Endothelial cell of umbilical vein (primary cell): ENCODE data around the gene PTPRO. TPM values are rescaled to one million over a fixed set of nuclear protein-coding genes. Genes with fewer than 3 reads are reported as not detected.

Experiments used
- BruUV-seq: library from RNA; stranded (reverse); fragments of 400-500 nt; replicated peaks from 2 replicates; lab custom pipeline; 2021; lab: Mats Ljungman, UMichigan
- CTCF ChIA-PET: fragments of 300-600, 350-600 bp; sonication (Branson Sonifier 250); formaldehyde crosslinking; loops from one replicate; lab custom pipeline; 2021; ENCODE audit warnings: antibody characterized with exemption, inconsistent platforms; lab: Charles Lee
- POLR2A ChIA-PET: fragments of 300-600, 350-600 bp; sonication (Branson Sonifier 250); formaldehyde crosslinking; loops from one replicate; lab custom pipeline; 2021; ENCODE audit warnings: antibody characterized with exemption, inconsistent platforms; lab: Charles Lee
- DNase-seq: peaks from one replicate; pipeline ENCODE4 v3.0.0-alpha.2; 2011; ENCODE audit warnings: low read depth, low spot score
- FAIRE-seq: peaks from 2 replicates; lab custom pipeline; 2011; peaks lifted over from hg19 to GRCh38; lab: Jason Lieb, UNC
- H2AFZ ChIP-seq: 2 replicates; pipeline ENCODE4 v1.6.0; 2012; ENCODE audit warnings: low read depth, low read length, control low read depth, inconsistent platforms
- H3K27ac ChIP-seq: 2 replicates; pipeline ENCODE4 v1.5.1; 2011; ENCODE audit warnings: low read depth, mild to moderate bottlenecking, control low read depth, low read length, moderate library complexity; ENCODE audit not compliant: insufficient read depth
- H3K27me3 ChIP-seq, 2 experiments: 2 replicates each; pipeline versions ENCODE4 v1.6.0 to v1.6.1; 2011; ENCODE audit warnings: low read length in 2 of 2, mixed read lengths in 1 of 2; ENCODE audit not compliant: control insufficient read depth in 2 of 2, insufficient read depth in 2 of 2
- H3K36me3 ChIP-seq, 2 experiments: 2 replicates in 1 of 2; 3 replicates in 1 of 2; pipeline ENCODE4 v1.5.1; 2011; ENCODE audit warnings: low read length in 2 of 2, mild to moderate bottlenecking in 1 of 2, moderate library complexity in 1 of 2; ENCODE audit not compliant: control insufficient read depth in 2 of 2, insufficient read depth in 2 of 2; ENCODE audit errors: extremely low read depth in 1 of 2
- H3K4me1 ChIP-seq: 3 replicates; pipeline ENCODE4 v1.5.1; 2011; ENCODE audit warnings: mild to moderate bottlenecking, low read length; ENCODE audit not compliant: control insufficient read depth, insufficient read depth; ENCODE audit errors: extremely low read depth
- H3K4me2 ChIP-seq: 2 replicates; pipeline ENCODE4 v1.6.1; 2011; ENCODE audit warnings: low read length, control low read depth, mixed read lengths; ENCODE audit not compliant: insufficient read depth
- H3K4me3 ChIP-seq, 3 experiments: fragments of 200-600 bp in 1 of 3; sonication (generic), shearing (Covaris generic) in 1 of 3; replicated peaks in 1 of 3; 2 replicates each; pipeline ENCODE4 v1.5.1; 2011 to 2016; ENCODE audit warnings: control low read depth in 3 of 3, low read length in 3 of 3, mild to moderate bottlenecking in 2 of 3, inconsistent platforms in 1 of 3, low read depth in 1 of 3, moderate library complexity in 1 of 3; ENCODE audit not compliant: insufficient read depth in 1 of 3
- H3K79me2 ChIP-seq: 2 replicates; pipeline ENCODE4 v1.6.0; 2012; ENCODE audit warnings: low read length, inconsistent platforms; ENCODE audit not compliant: control insufficient read depth, insufficient read depth
- H3K9ac ChIP-seq: replicated peaks from 2 replicates; pipeline ENCODE3; 2011; ENCODE audit warnings: low read length, control low read depth; ENCODE audit not compliant: insufficient read depth; ENCODE audit errors: extremely low read depth
- H3K9me1 ChIP-seq: replicated peaks from 3 replicates; pipeline ENCODE4 v1.6.0; 2011; ENCODE audit warnings: mild to moderate bottlenecking, low read length; ENCODE audit not compliant: control insufficient read depth, insufficient read depth; ENCODE audit errors: extremely low read depth
- H3K9me3 ChIP-seq: replicated peaks from 2 replicates; pipeline ENCODE4 v1.5.1; 2012; ENCODE audit warnings: low read length, inconsistent platforms; ENCODE audit not compliant: control insufficient read depth, insufficient read depth
- H4K20me1 ChIP-seq: replicated peaks from 2 replicates; pipeline ENCODE3; 2011; ENCODE audit warnings: mild to moderate bottlenecking, low read length; ENCODE audit not compliant: control insufficient read depth, insufficient read depth; ENCODE audit errors: extremely low read depth
- CTCF ChIP-seq, 2 donors: IDR thresholded peaks; 1 replicate in 1 of 2; 2 replicates in 1 of 2; pipeline ENCODE4 v1.5.1; 2011; ENCODE audit warnings: low read length in 2 of 2, mild to moderate bottlenecking in 2 of 2, moderate library complexity in 2 of 2, control low read depth in 1 of 2, inconsistent platforms in 1 of 2, low read depth in 1 of 2; ENCODE audit not compliant: insufficient read depth in 1 of 2; ENCODE audit errors: extremely low read depth in 1 of 2
- EZH2 ChIP-seq: IDR thresholded peaks from 2 replicates; pipeline ENCODE4 v1.6.1; 2012; ENCODE audit warnings: borderline replicate concordance, low read depth, mild to moderate bottlenecking, moderate library complexity, low read length, inconsistent platforms; ENCODE audit not compliant: severe bottlenecking
- FOS ChIP-seq: IDR thresholded peaks from 2 replicates; pipeline ENCODE4 v1.6.1; 2011; ENCODE audit warnings: mild to moderate bottlenecking, low read length, moderate library complexity, borderline replicate concordance; ENCODE audit not compliant: insufficient read depth
- GATA2 ChIP-seq: IDR thresholded peaks from 2 replicates; pipeline ENCODE4 v1.7.0; 2011; ENCODE audit warnings: low read depth, mild to moderate bottlenecking, moderate library complexity, mixed read lengths, low read length; ENCODE audit not compliant: insufficient read length, insufficient read depth
- JUN ChIP-seq: IDR thresholded peaks from 2 replicates; pipeline ENCODE4 v1.6.1; 2011; ENCODE audit warnings: borderline replicate concordance, low read depth; ENCODE audit not compliant: insufficient read length, insufficient read depth
- MAX ChIP-seq: IDR thresholded peaks from 2 replicates; pipeline ENCODE4 v1.6.1; 2011; ENCODE audit not compliant: insufficient read depth, insufficient read length
- MYC ChIP-seq: IDR thresholded peaks from one replicate; pipeline ENCODE4 v1.6.1; 2011; ENCODE audit warnings: mild to moderate bottlenecking, low read depth, low read length
- POLR2A ChIP-seq: IDR thresholded peaks from 2 replicates; pipeline ENCODE4 v1.6.1; 2012; ENCODE audit warnings: low read depth, mild to moderate bottlenecking, control low read depth, low read length
- POLR2AphosphoS5 ChIP-seq: IDR thresholded peaks from 2 replicates; pipeline ENCODE4 v1.6.1; 2012; ENCODE audit warnings: low read depth, mild to moderate bottlenecking, control low read depth, low read length, moderate library complexity; ENCODE audit not compliant: insufficient read depth
- dilution Hi-C: fragments of 300-500 bp; cut with MboI; formaldehyde crosslinking; loops from one replicate; pipeline ENCODE4 v1.15.0; 2019; ENCODE audit warnings: low sequenced_read_pairs; ENCODE audit not compliant: extremely low pct_ligation_motif_present
- intact Hi-C: fragments of 100-400 bp; cut with micrococcal nuclease; formaldehyde crosslinking; loops from one replicate; pipeline ENCODE4 v1.10.0; 2022
- polyA plus RNA-seq, 4 experiments: library from polyadenylated mRNA; depleted of rRNA in 3 of 4; stranded (reverse) in 3 of 4; unstranded in 1 of 4; fragments of >200 nt; gene quantifications; 2 replicates each; pipeline versions ENCODE4 v1.2.1 to v1.2.3, GENCODE V29; 2011 to 2012; ENCODE audit warnings: missing spikeins in 1 of 4
- total RNA-seq: library from RNA; stranded (reverse); gene quantifications from 2 replicates; pipeline ENCODE4 v1.2.3, GENCODE V29; 2021

Gene PTPRO
- total and polyA plus RNA-seq, 2 donors (not counting 3 experiments of a cell fraction or from before 2014, with no cell fraction given): not detected

- Histone ChIP-seq H3K9me3 (no peaks in the 10 kb centered on the region), H2AFZ (no peak overlapping the region), H3K27ac (no peak overlapping the region), H3K9me1 (no peaks in the 10 kb centered on the region), H3K27me3 (peaks cover 0 to 1% of the 10 kb centered on the region in 2 experiments), H3K36me3 (no peaks in the 10 kb centered on the region), H3K4me2 (no peak overlapping the region), H3K9ac (no peak overlapping the region), H4K20me1 (no peaks in the 10 kb centered on the region), H3K79me2 (no peaks in the 10 kb centered on the region), H3K4me3 (no peak overlapping the region), H3K4me1 (no peaks in the 10 kb centered on the region)
- CTCF ChIA-PET: interaction anchor here (1.4 to 1.9 kb wide), 2 partner anchors 9 to 23 kb away, joined by 4 to 6 read pairs; no protein-coding TSS in a partner anchor
- DNase-seq (no peak), FAIRE-seq (no peak)
- BruUV-seq: no TSS peak
- intact Hi-C loops (no loop called here), dilution Hi-C loops (no loop called here)
- POLR2A ChIA-PET: no interaction called here
- TF ChIP-seq MAX (no peak), MYC (no peak), POLR2A (no peak), EZH2 (no peak), POLR2AphosphoS5 (no peak), CTCF (IDR thresholded peaks at IDR 0.05; ENCODE audit: extremely low read depth in 1 of 2, insufficient read depth in 1 of 2, low read depth in 1 of 2, low read length in 2 of 2) (no peak), FOS (no peak), JUN (no peak), GATA2 (no peak)
These were observed 239.1 kb downstream of the PTPRO start for GRCh38 chr12:15561396-15561795.
